Chondrocyte (in vitro differentiated cells): ENCODE results near the gene LCN2. TPM values are rescaled to one million over a fixed set of nuclear protein-coding genes. Genes with fewer than 3 reads are reported as not detected.

ENCODE experiments used
- DNase-seq: peaks from one replicate; pipeline ENCODE4 v3.0.0; 2021; ENCODE audit warnings: mixed read lengths, low spot score
- H3K27ac Mint-ChIP-seq: one replicate; pipeline ENCODE4 v1.8.0; 2021; ENCODE audit warnings: mild to moderate bottlenecking, moderate library complexity, mixed read lengths; ENCODE audit not compliant: unreplicated experiment
- H3K27me3 Mint-ChIP-seq: 2 replicates; pipeline ENCODE4 v1.8.0; 2021; ENCODE audit warnings: low read depth, mixed read lengths
- H3K36me3 Mint-ChIP-seq: 2 replicates; pipeline ENCODE4 v1.8.0; 2021; ENCODE audit warnings: low read depth, mixed read lengths
- H3K4me1 Mint-ChIP-seq: 2 replicates; pipeline ENCODE4 v1.8.0; 2021; ENCODE audit warnings: low read depth, mild to moderate bottlenecking, mixed read lengths
- H3K4me3 Mint-ChIP-seq: one replicate; pipeline ENCODE4 v1.8.0; 2021; ENCODE audit warnings: mild to moderate bottlenecking, moderate library complexity, mixed read lengths; ENCODE audit not compliant: unreplicated experiment
- H3K9me3 Mint-ChIP-seq: 2 replicates; pipeline ENCODE4 v1.8.0; 2021; ENCODE audit warnings: low read depth, mixed read lengths
- CTCF ChIP-seq: fragments of 200-600 bp; sonication (generic); IDR thresholded peaks from 2 replicates; pipeline ENCODE4 v1.5.0; 2021; ENCODE audit warnings: antibody characterized with exemption, mild to moderate bottlenecking, moderate library complexity
- total RNA-seq: library from RNA; stranded (reverse); gene quantifications from 3 replicates; pipeline ENCODE4 v1.2.1, GENCODE V29; 2021

The LCN2 gene
- total RNA-seq, 1 donor from 2014 or later = not detected

DNA sequence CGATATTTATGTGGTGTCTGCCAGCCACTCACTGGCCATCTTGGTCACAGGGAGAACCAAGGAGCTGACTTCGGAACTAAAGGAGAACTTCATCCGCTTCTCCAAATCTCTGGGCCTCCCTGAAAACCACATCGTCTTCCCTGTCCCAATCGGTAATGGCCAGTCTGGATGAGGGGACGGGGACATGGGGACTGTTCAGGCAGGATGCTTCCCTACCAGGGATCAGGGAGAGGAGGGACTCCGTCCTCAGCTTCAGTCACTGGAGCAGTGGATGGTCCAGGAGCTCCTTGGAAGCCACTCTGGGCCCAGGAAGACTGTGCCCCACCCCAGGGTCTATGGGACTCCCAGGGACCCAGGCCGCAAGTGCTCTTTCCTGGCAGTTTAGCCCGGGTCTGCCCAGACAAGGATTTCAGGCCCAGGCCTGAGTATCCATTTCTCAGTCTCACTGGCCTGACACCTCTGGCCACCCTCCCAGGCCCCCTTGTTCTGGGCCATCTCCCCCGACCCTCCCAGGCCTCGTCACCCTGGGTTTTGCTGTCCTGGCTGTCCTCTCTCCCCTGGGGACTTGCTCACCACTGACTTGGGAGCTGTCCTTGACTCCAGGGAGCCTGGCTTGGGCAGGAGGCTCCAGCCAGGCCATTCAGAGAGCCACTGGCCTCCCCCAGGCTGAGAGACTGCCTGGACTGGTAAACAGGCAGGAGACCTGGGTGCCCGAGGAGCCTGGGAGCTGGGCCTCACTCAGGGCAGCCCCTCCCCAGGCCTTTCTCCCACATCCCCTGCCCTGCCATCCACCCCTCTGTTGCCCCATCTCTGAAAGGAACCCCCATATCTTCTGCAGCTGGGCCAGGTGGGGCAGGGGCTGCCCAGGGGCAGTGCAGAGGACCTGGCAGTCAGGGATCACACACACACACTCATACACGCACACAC is 3.1 kb downstream of the LCN2 start:
- DNase-seq = peak; percentile 67
- no peaks in the 10 kb centered on the region for H3K9me3 Mint-ChIP-seq
- TF ChIP-seq CTCF = no peak
- H3K27me3 Mint-ChIP-seq = no peaks in the 10 kb centered on the region
- H3K36me3 Mint-ChIP-seq = no peaks in the 10 kb centered on the region
- peaks cover 4% of the 10 kb centered on the region for H3K4me1 Mint-ChIP-seq
- H3K4me3 Mint-ChIP-seq = no peak overlapping the region
- no peak overlapping the region for H3K27ac Mint-ChIP-seq

GRCh38 chr9:128153060-128153946 is 4.0 kb downstream of the LCN2 start:
- Mint-ChIP-seq H3K4me1 (peaks cover 4% of the 10 kb centered on the region), H3K9me3 (no peaks in the 10 kb centered on the region), H3K36me3 (no peaks in the 10 kb centered on the region), H3K27me3 (no peaks in the 10 kb centered on the region), H3K27ac (no peak overlapping the region), H3K4me3 (no peak overlapping the region)
- peak; percentile 89 for DNase-seq
- no peak for TF ChIP-seq CTCF

- H3K9me3 Mint-ChIP-seq = no peaks in the 10 kb centered on the region
- DNase-seq = peak; percentile 52
- H3K27ac Mint-ChIP-seq = no peak overlapping the region
- H3K36me3 Mint-ChIP-seq = no peaks in the 10 kb centered on the region
- no peaks in the 10 kb centered on the region for H3K27me3 Mint-ChIP-seq
- no peak overlapping the region for H3K4me3 Mint-ChIP-seq
- peaks cover 2% of the 10 kb centered on the region for H3K4me1 Mint-ChIP-seq
- no peak for TF ChIP-seq CTCF
These were observed 4.9 kb downstream of the LCN2 start for GRCh38 chr9:128153947-128154695.

DNA sequence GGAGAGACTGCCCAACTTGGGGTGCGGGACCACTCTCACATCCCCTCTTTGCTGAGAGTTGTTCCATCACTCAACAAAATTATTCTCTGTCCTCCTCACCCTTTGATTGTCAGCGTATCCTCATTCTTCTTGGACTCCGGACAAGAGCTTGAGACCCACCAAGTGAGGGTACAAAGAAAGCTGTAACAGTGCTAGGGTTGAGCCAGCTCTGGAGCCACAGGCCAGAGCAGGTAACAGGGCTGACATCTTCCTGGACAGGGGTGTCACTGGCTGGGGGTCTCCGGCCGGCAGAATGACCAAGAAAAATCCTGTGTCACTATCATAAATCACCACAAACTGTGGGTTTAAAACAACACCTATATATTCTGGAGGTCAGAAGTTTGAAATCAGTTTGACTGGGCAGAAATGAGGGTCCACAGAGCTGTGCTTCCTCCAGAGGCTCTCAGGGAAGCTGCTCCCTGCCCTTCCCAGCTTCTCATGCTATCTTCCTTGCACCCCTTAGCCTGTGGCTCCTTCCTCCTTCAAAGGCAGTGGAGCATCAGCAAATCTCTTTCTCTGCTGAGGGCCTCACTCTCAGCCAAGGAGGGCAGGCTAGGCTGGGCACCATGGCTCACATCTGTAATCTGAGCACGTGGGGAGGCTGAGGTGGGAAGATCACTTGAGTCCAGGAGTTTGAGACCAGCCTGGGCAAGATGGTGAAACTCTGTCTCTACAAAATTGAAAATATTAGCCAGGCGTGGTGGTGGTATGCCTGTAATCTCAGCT is 6.7 kb downstream of the LCN2 start:
- Mint-ChIP-seq H3K36me3 (no peaks in the 10 kb centered on the region), H3K9me3 (no peaks in the 10 kb centered on the region), H3K27ac (no peak overlapping the region), H3K27me3 (no peaks in the 10 kb centered on the region), H3K4me1 (peaks cover 2% of the 10 kb centered on the region), H3K4me3 (no peak overlapping the region)
- DNase-seq = peak; percentile 33
- TF ChIP-seq CTCF = no peak
